IMR-90 (cell line): Measurements from ENCODE around the gene AHCYL2. TPM values are rescaled to one million over a fixed set of nuclear protein-coding genes. Genes with fewer than 3 reads are reported as not detected.

ENCODE experiments used
- ATAC-seq: fragments of 200-7000 bp; cut with Tn5 transposase; 2 replicates; pipeline ENCODE4 v1.9.1; 2020; ENCODE audit warnings: low read depth, mild to moderate bottlenecking, moderate library complexity
- BruUV-seq: library from RNA; stranded (reverse); fragments of 400-500 nt; replicated peaks from 2 replicates; lab custom pipeline; 2021; lab: Mats Ljungman, UMichigan
- CTCF ChIA-PET: fragments of 300-600 bp; formaldehyde crosslinking; extraction: SDS; loops from one replicate; lab custom pipeline; 2021; ENCODE audit warnings: antibody characterized with exemption; lab: Yijun Ruan, JAX
- POLR2A ChIA-PET: fragments of 300-600 bp; sonication (Branson Sonifier 250); formaldehyde crosslinking; loops from one replicate; lab custom pipeline; 2022; ENCODE audit warnings: antibody characterized with exemption; ENCODE audit not compliant: unreplicated experiment; lab: Charles Lee
- DNase-seq: peaks from one replicate; pipeline ENCODE4 v3.0.0; 2013
- H2AFZ ChIP-seq: replicated peaks from 2 replicates; pipeline ENCODE3; 2013; ENCODE audit warnings: low read length, mild to moderate bottlenecking; ENCODE audit not compliant: poor library complexity
- H2AK5ac ChIP-seq: 2 replicates; pipeline ENCODE4 v1.6.1; 2013; ENCODE audit warnings: low read depth, low read length, inconsistent platforms
- H2AK9ac ChIP-seq: replicated peaks from 2 replicates; pipeline ENCODE3; 2013; ENCODE audit warnings: mild to moderate bottlenecking, low read depth, low read length, moderate library complexity; ENCODE audit not compliant: poor library complexity
- H2BK120ac ChIP-seq: 2 replicates; pipeline ENCODE4 v1.6.1; 2013; ENCODE audit warnings: low read depth, low read length, inconsistent platforms
- H2BK15ac ChIP-seq: 3 replicates; pipeline ENCODE4 v1.6.1; 2013; ENCODE audit warnings: low read depth, low read length, inconsistent platforms
- H2BK20ac ChIP-seq: 2 replicates; pipeline ENCODE4 v1.6.1; 2013; ENCODE audit warnings: low read depth, mild to moderate bottlenecking, inconsistent platforms, low read length, moderate library complexity
- H2BK5ac ChIP-seq: 2 replicates; pipeline ENCODE4 v1.6.1; 2013; ENCODE audit warnings: mild to moderate bottlenecking, low read depth, low read length, inconsistent platforms; ENCODE audit not compliant: poor library complexity, severe bottlenecking
- H3K14ac ChIP-seq: replicated peaks from 2 replicates; pipeline ENCODE4 v1.6.1; 2013; ENCODE audit warnings: low read depth, low read length, inconsistent platforms
- H3K18ac ChIP-seq: 2 replicates; pipeline ENCODE4 v1.6.1; 2013; ENCODE audit warnings: low read depth, low read length, control low read depth
- H3K23ac ChIP-seq: 2 replicates; pipeline ENCODE4 v1.6.1; 2013; ENCODE audit warnings: low read depth, low read length, inconsistent platforms
- H3K27ac ChIP-seq: 2 replicates; pipeline ENCODE4 v1.5.1; 2013; ENCODE audit warnings: mild to moderate bottlenecking, control low read depth, low read length; ENCODE audit not compliant: insufficient read depth
- H3K27me3 ChIP-seq: 2 replicates; pipeline ENCODE4 v1.6.1; 2013; ENCODE audit warnings: low read length; ENCODE audit not compliant: control insufficient read depth, insufficient read depth
- H3K36me3 ChIP-seq: 2 replicates; pipeline ENCODE4 v1.6.1; 2013; ENCODE audit warnings: low read length, mixed read lengths; ENCODE audit not compliant: control insufficient read depth, insufficient read depth
- H3K4ac ChIP-seq: 2 replicates; pipeline ENCODE4 v1.6.1; 2013; ENCODE audit warnings: low read depth, low read length, inconsistent platforms
- H3K4me1 ChIP-seq: 2 replicates; pipeline ENCODE4 v1.6.1; 2013; ENCODE audit warnings: low read length, mixed read lengths; ENCODE audit not compliant: control insufficient read depth, insufficient read depth
- H3K4me2 ChIP-seq: 2 replicates; pipeline ENCODE4 v1.6.1; 2013; ENCODE audit warnings: low read depth, mild to moderate bottlenecking, control low read depth, low read length, moderate library complexity
- H3K4me3 ChIP-seq: 2 replicates; pipeline ENCODE4 v1.5.1; 2013; ENCODE audit warnings: low read depth, mild to moderate bottlenecking, control low read depth, low read length, moderate library complexity; ENCODE audit not compliant: insufficient read depth
- H3K56ac ChIP-seq: 2 replicates; pipeline ENCODE4 v1.6.1; 2013; ENCODE audit warnings: low read length, inconsistent platforms; ENCODE audit not compliant: insufficient read depth; ENCODE audit errors: extremely low read depth
- H3K79me1 ChIP-seq, 2 experiments: 2 replicates each; pipeline ENCODE4 v1.6.1; 2013; ENCODE audit warnings: low read length in 2 of 2, inconsistent platforms in 1 of 2, low read depth in 1 of 2
- H3K9ac ChIP-seq: 2 replicates; pipeline ENCODE4 v1.6.1; 2013; ENCODE audit warnings: low read depth, low read length, control low read depth
- H3K9me1 ChIP-seq: 2 replicates; pipeline ENCODE4 v1.6.1; 2013; ENCODE audit warnings: low read length, inconsistent platforms; ENCODE audit not compliant: insufficient read depth
- H3K9me3 ChIP-seq: 2 replicates; pipeline ENCODE4 v1.6.1; 2013; ENCODE audit warnings: low read length; ENCODE audit not compliant: control insufficient read depth, insufficient read depth
- H4K20me1 ChIP-seq: 2 replicates; pipeline ENCODE4 v1.6.1; 2013; ENCODE audit warnings: low read length, inconsistent platforms; ENCODE audit not compliant: insufficient read depth
- H4K5ac ChIP-seq: 2 replicates; pipeline ENCODE4 v1.6.1; 2013; ENCODE audit warnings: mild to moderate bottlenecking, low read depth, low read length, control low read depth
- H4K8ac ChIP-seq, 2 experiments: 2 replicates each; pipeline ENCODE4 v1.6.1; 2013; ENCODE audit warnings: low read depth in 2 of 2, low read length in 2 of 2, control low read depth in 1 of 2, inconsistent platforms in 1 of 2
- H4K91ac ChIP-seq: 2 replicates; pipeline ENCODE4 v1.6.1; 2013; ENCODE audit warnings: low read depth, low read length, inconsistent platforms; ENCODE audit not compliant: insufficient read depth
- BHLHE40 ChIP-seq: fragments of 150-350 bp; IDR thresholded peaks from 2 replicates; pipeline ENCODE4 v1.6.1; 2016; ENCODE audit warnings: mild to moderate bottlenecking, low read depth, low read length
- CEBPB ChIP-seq: IDR thresholded peaks from 2 replicates; pipeline ENCODE4 v1.6.1; 2012; ENCODE audit warnings: low read depth, low read length, improper control_type of control experiment
- CHD1 ChIP-seq: IDR thresholded peaks from 2 replicates; pipeline ENCODE4 v1.6.1; 2012; ENCODE audit warnings: low read depth, low read length, improper control_type of control experiment
- CTCF ChIP-seq: conservative IDR thresholded peaks from 2 replicates; pipeline ENCODE4 v1.5.1; 2012; ENCODE audit warnings: mild to moderate bottlenecking, low read depth, low read length, improper control_type of control experiment
- ELK1 ChIP-seq: fragments of 150-350 bp; IDR thresholded peaks from 2 replicates; pipeline ENCODE4 v1.6.1; 2016; ENCODE audit warnings: low read depth, mild to moderate bottlenecking, low read length, moderate library complexity, borderline replicate concordance
- MAFK ChIP-seq: IDR thresholded peaks from 2 replicates; pipeline ENCODE4 v1.6.1; 2012; ENCODE audit warnings: low read depth, low read length, improper control_type of control experiment
- NFE2L2 ChIP-seq: fragments of 150-350 bp; IDR thresholded peaks from 2 replicates; pipeline ENCODE4 v1.6.1; 2016; ENCODE audit warnings: low read depth, mild to moderate bottlenecking, low read length
- RCOR1 ChIP-seq: IDR thresholded peaks from 2 replicates; pipeline ENCODE4 v1.6.1; 2012; ENCODE audit warnings: mild to moderate bottlenecking, low read length, improper control_type of control experiment; ENCODE audit not compliant: insufficient replicate concordance
- RFX5 ChIP-seq: IDR thresholded peaks from 2 replicates; pipeline ENCODE4 v1.8.0; 2012; ENCODE audit warnings: low read depth, mild to moderate bottlenecking, low read length, moderate library complexity
- USF2 ChIP-seq: fragments of 150-350 bp; IDR thresholded peaks from 2 replicates; pipeline ENCODE4 v1.6.1; 2017; ENCODE audit warnings: mild to moderate bottlenecking, antibody characterized with exemption, low read length, low read depth
- WGBS, 2 experiments: methylation state at CpG; one replicate each; pipeline versions ENCODE4 v1.1.5 to v1.1.7; 2013; ENCODE audit warnings: missing lambda C conversion rate in 2 of 2; ENCODE audit not compliant: insufficient read length in 1 of 2; ENCODE audit errors: extremely low coverage in 2 of 2; 5-methylcytosine and 5-hydroxymethylcytosine counted together
- dilution Hi-C: fragments of 300-500 bp; cut with HindIII; formaldehyde crosslinking; loops from one replicate; pipeline ENCODE4 v1.14.3; 2018; ENCODE audit warnings: low sequenced_read_pairs; ENCODE audit not compliant: unreplicated experiment
- in situ Hi-C: fragments of 300-500 bp; cut with MboI; formaldehyde crosslinking; loops from 3 replicates; pipeline ENCODE4 v1.14.3; 2019; ENCODE audit warnings: low sequenced_read_pairs, inconsistent platforms, mixed read lengths
- intact Hi-C: fragments of 100-400 bp; cut with micrococcal nuclease; formaldehyde crosslinking; loops from 2 replicates; pipeline ENCODE4 v1.10.0; 2022
- polyA plus RNA-seq, 3 experiments: library from polyadenylated mRNA; depleted of rRNA; stranded (reverse); fragments of >200 nt; gene quantifications; 2 replicates each; pipeline ENCODE4 v1.2.3, GENCODE V29; 2012; ENCODE audit warnings: low replicate concordance in 1 of 3
- total RNA-seq: library from RNA; depleted of rRNA; stranded (reverse); fragments of >200 nt; gene quantifications from 2 replicates; pipeline ENCODE4 v1.2.3, GENCODE V29; 2012

The AHCYL2 gene
- total and polyA plus RNA-seq, 2 of the 4 experiments (the other 2 are of a cell fraction): 5.7 to 7.6 TPM

GRCh38 chr7:129412501-129412900, 187.7 kb downstream of the AHCYL2 start:
- Histone ChIP-seq H3K36me3 (0 out of 2 replicates have a peak, but pooled peaks cover 2% of the 10 kb centered on the region), H3K9ac (no peak overlapping the region), H2BK120ac (no peak overlapping the region), H3K4me1 (no peaks in the 10 kb centered on the region), H3K9me3 (peaks cover 2% of the 10 kb centered on the region; the same call in 1 of the 2 replicates), H4K20me1 (no peaks in the 10 kb centered on the region), H3K79me1 (no peaks in the 10 kb centered on the region), H2BK20ac (no peak overlapping the region), H2AK9ac (no peak overlapping the region), H2BK5ac (no peak overlapping the region), H3K27ac (no peak overlapping the region), H4K5ac (no peak overlapping the region), H2BK15ac (no peak overlapping the region), H3K9me1 (no peaks in the 10 kb centered on the region), H3K18ac (no peak overlapping the region), H3K4me3 (no peak overlapping the region), H3K56ac (no peak overlapping the region), H4K91ac (no peak overlapping the region), H3K4ac (no peak overlapping the region), H2AK5ac (no peak overlapping the region), H3K27me3 (no peaks in the 10 kb centered on the region), H3K4me2 (no peak overlapping the region), H4K8ac (no peak overlapping the region), H3K14ac (no peak overlapping the region), H3K23ac (no peak overlapping the region), H2AFZ (no peak overlapping the region)
- dilution Hi-C loops: no loop called here
- no TSS peak for BruUV-seq
- TF ChIP-seq NFE2L2: no peak
- no peak for TF ChIP-seq ELK1
- no peak for TF ChIP-seq RCOR1
- no peak for TF ChIP-seq CEBPB
- TF ChIP-seq RFX5: no peak
- no peak for TF ChIP-seq MAFK
- no peak for TF ChIP-seq CTCF
- TF ChIP-seq USF2: no peak
- TF ChIP-seq CHD1: no peak
- TF ChIP-seq BHLHE40: no peak
- CTCF ChIA-PET: no interaction called here
- WGBS, 2 experiments: 100% methylated on average over 1 of the region's 4 CpGs; no CpG with 5 or more reads in 1 of the 2 experiments
- in situ Hi-C loops: no loop called here
- ATAC-seq (no peak), DNase-seq (no peak)
- POLR2A ChIA-PET: no interaction called here
- intact Hi-C loops: no loop called here
